DOHH2 (cell line): ENCODE results near the gene EPX.

ENCODE experiments used
- H3F3A ChIP-seq: fragments of 200-600 bp; sonication (generic), shearing (Covaris generic); 2 replicates; pipeline ENCODE4 v1.6.0; 2016; ENCODE audit warnings: antibody characterized with exemption, mild to moderate bottlenecking; ENCODE audit not compliant: control insufficient read depth, insufficient read depth
- H3K27ac ChIP-seq: fragments of 200-600 bp; sonication (generic); 2 replicates; pipeline ENCODE4 v1.5.1; 2014; ENCODE audit warnings: low read depth, mild to moderate bottlenecking, low read length, moderate library complexity
- H3K27me3 ChIP-seq: fragments of 200-600 bp; sonication (generic); 2 replicates; pipeline ENCODE4 v1.6.1; 2014; ENCODE audit warnings: mild to moderate bottlenecking, low read length, mixed read lengths; ENCODE audit not compliant: control insufficient read depth
- H3K36me3 ChIP-seq: fragments of 200-600 bp; sonication (generic); 2 replicates; pipeline ENCODE4 v1.6.1; 2014; ENCODE audit warnings: mild to moderate bottlenecking, low read length, moderate library complexity, mixed read lengths; ENCODE audit not compliant: control insufficient read depth
- H3K4me1 ChIP-seq: fragments of 200-600 bp; sonication (generic); 2 replicates; pipeline ENCODE4 v1.6.1; 2014; ENCODE audit warnings: mild to moderate bottlenecking, low read length, mixed read lengths; ENCODE audit not compliant: control insufficient read depth
- H3K4me2 ChIP-seq: fragments of 200-600 bp; sonication (generic); 2 replicates; pipeline ENCODE4 v1.6.0; 2014; ENCODE audit warnings: mild to moderate bottlenecking, low read length, moderate library complexity
- H3K4me3 ChIP-seq: fragments of 200-600 bp; sonication (generic); 2 replicates; pipeline ENCODE4 v1.5.1; 2014; ENCODE audit warnings: mild to moderate bottlenecking, low read length, mixed read lengths
- H3K79me2 ChIP-seq: fragments of 200-600 bp; sonication (generic); 2 replicates; pipeline ENCODE4 v1.6.1; 2014; ENCODE audit warnings: mild to moderate bottlenecking, low read length, mixed read lengths; ENCODE audit not compliant: control insufficient read depth
- H3K9me2 ChIP-seq: fragments of 200-600 bp; sonication (generic); replicated peaks from 2 replicates; pipeline ENCODE4 v1.6.1; 2014; ENCODE audit warnings: mild to moderate bottlenecking, low read length, mixed read lengths; ENCODE audit not compliant: control insufficient read depth
- H3K9me3 ChIP-seq: fragments of 200-600 bp; sonication (generic); 2 replicates; pipeline ENCODE4 v1.6.1; 2014; ENCODE audit warnings: antibody characterized with exemption, low read length, mixed read lengths; ENCODE audit not compliant: control insufficient read depth, insufficient read depth
- H4K20me1 ChIP-seq: fragments of 200-600 bp; sonication (generic); 2 replicates; pipeline ENCODE4 v1.6.0; 2014; ENCODE audit warnings: low read depth, mild to moderate bottlenecking, antibody characterized with exemption, low read length, moderate library complexity; ENCODE audit not compliant: control insufficient read depth, insufficient read depth
- EZH2phosphoT487 ChIP-seq: fragments of 200-600 bp; sonication (generic); IDR thresholded peaks from 2 replicates; pipeline ENCODE4 v1.6.1; 2017; ENCODE audit warnings: borderline replicate concordance, mild to moderate bottlenecking, antibody characterized with exemption, low read length, moderate library complexity, mixed read lengths
- TF ChIP-seq, protein P1 (sequence below): fragments of 200-600 bp; sonication (generic); IDR thresholded peaks from one replicate; pipeline ENCODE4 v1.5.1; 2014; ENCODE audit warnings: antibody characterized with exemption, mild to moderate bottlenecking, low read depth, low read length; ENCODE audit not compliant: poor library complexity, severe bottlenecking

The EPX gene

DNA sequence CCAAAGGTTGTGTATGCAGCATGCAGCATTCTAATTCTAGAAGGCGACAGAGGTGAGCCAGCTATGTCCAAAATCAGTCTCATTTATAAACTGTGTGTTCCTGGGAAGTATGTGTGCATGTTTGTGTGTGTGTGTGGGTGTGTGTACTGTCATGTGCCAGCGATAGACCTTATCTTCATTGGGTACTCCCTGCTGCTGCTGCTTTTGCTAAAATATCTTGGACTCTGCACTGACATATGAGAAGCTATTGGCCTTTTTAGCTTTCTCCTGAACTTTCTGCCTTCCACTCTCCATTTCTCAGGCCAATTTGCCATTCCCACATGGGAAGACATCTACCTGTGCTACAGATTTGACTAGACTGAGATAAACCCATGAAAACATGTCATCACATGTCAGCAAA lies 43.9 kb downstream of the EPX start:
- TF ChIP-seq EZH2phosphoT487: no peak
- TF ChIP-seq, protein P1, sequence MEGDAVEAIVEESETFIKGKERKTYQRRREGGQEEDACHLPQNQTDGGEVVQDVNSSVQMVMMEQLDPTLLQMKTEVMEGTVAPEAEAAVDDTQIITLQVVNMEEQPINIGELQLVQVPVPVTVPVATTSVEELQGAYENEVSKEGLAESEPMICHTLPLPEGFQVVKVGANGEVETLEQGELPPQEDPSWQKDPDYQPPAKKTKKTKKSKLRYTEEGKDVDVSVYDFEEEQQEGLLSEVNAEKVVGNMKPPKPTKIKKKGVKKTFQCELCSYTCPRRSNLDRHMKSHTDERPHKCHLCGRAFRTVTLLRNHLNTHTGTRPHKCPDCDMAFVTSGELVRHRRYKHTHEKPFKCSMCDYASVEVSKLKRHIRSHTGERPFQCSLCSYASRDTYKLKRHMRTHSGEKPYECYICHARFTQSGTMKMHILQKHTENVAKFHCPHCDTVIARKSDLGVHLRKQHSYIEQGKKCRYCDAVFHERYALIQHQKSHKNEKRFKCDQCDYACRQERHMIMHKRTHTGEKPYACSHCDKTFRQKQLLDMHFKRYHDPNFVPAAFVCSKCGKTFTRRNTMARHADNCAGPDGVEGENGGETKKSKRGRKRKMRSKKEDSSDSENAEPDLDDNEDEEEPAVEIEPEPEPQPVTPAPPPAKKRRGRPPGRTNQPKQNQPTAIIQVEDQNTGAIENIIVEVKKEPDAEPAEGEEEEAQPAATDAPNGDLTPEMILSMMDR: no peak
- peaks cover 77% of the 10 kb centered on the region for H3K27me3 ChIP-seq
- H3K4me3 ChIP-seq: no peak overlapping the region
- no peak overlapping the region for H3K4me2 ChIP-seq
- no peak overlapping the region for H3K27ac ChIP-seq
- H3F3A ChIP-seq: no peaks in the 10 kb centered on the region
- no peaks in the 10 kb centered on the region for H3K9me2 ChIP-seq
- H3K9me3 ChIP-seq: no peaks in the 10 kb centered on the region
- H3K79me2 ChIP-seq: no peaks in the 10 kb centered on the region
- no peaks in the 10 kb centered on the region for H4K20me1 ChIP-seq
- H3K36me3 ChIP-seq: no peaks in the 10 kb centered on the region
- no peaks in the 10 kb centered on the region for H3K4me1 ChIP-seq

- H3K27ac ChIP-seq: no peak within 1 kb of the TSS
- no peak within 1 kb of the TSS for H3K4me3 ChIP-seq
- no peak within 1 kb of the TSS for H3K4me2 ChIP-seq
- H3K36me3 ChIP-seq: no peaks in the 10 kb centered on the region
- no peaks in the 10 kb centered on the region for H3K9me2 ChIP-seq
- H3K27me3 ChIP-seq: peaks cover 81% of the 10 kb centered on the region
- no peaks in the 10 kb centered on the region for H3K79me2 ChIP-seq
- H3K4me1 ChIP-seq: no peaks in the 10 kb centered on the region
- TF ChIP-seq, protein P1: no peak
- TF ChIP-seq EZH2phosphoT487: no peak
- H4K20me1 ChIP-seq: no peaks in the 10 kb centered on the region
- no peaks in the 10 kb centered on the region for H3K9me3 ChIP-seq
- no peaks in the 10 kb centered on the region for H3F3A ChIP-seq
Measured at GRCh38 chr17:58238147-58238634, 45.7 kb downstream of the EPX start, which contains the start of gene LPO. TSS of gene LPO (plus strand) at chr17:58238584. CDS start at chr17:58242980, 4,396 bp downstream.

DNA sequence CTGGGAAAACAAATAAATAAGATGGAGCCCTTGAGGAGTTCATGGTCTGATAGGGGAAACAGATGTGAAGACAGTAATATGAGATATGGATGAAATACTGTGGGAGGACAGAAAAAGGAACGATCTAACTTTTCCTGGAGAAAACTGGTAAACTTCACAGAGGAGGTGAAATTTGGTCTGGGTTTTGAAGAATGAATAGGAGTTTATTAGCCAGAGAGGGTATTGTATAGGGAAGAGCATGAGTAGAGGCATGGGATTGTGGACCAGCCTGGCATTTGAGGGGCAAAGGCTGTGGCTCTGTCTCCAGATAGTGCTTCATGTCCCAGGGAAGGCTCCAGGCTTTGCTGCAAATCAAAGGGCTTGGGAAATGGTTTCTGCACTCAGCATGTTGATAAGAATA lies 47.5 kb downstream of the EPX start:
- H4K20me1 ChIP-seq: no peaks in the 10 kb centered on the region
- no peaks in the 10 kb centered on the region for H3K9me3 ChIP-seq
- H3K4me2 ChIP-seq: no peak overlapping the region
- no peaks in the 10 kb centered on the region for H3K9me2 ChIP-seq
- H3K36me3 ChIP-seq: no peaks in the 10 kb centered on the region
- H3F3A ChIP-seq: no peaks in the 10 kb centered on the region
- no peak for TF ChIP-seq EZH2phosphoT487
- TF ChIP-seq, protein P1: no peak
- H3K4me1 ChIP-seq: no peaks in the 10 kb centered on the region
- no peak overlapping the region for H3K4me3 ChIP-seq
- H3K27ac ChIP-seq: no peak overlapping the region
- no peaks in the 10 kb centered on the region for H3K79me2 ChIP-seq
- peaks cover 76% of the 10 kb centered on the region for H3K27me3 ChIP-seq
